ENCODE results near the gene THTPA. TPM values are rescaled to one million over a fixed set of nuclear protein-coding genes. Genes with fewer than 3 reads are reported as not detected.

The THTPA gene
- total RNA-seq, 2 experiments from 2014 or later: 11.6 to 11.8 TPM

Other genes starting within 250 kb of the THTPA start
- 1 to 10 TPM; 2.1 to 4.1 TPM for gene BCL2L2, start 249.4 kb upstream of the THTPA start, total RNA-seq
- 100 to 1,000 TPM; 194 to 198 TPM for gene PABPN1, start 234.8 kb upstream of the THTPA start, total RNA-seq
- 1 to 10 TPM; 2.0 TPM for gene SLC22A17, start 203.4 kb upstream of the THTPA start, total RNA-seq
- gene EFS, start 191.1 kb upstream of the THTPA start, total RNA-seq: not detected
- not detected for gene IL25, start 183.5 kb upstream of the THTPA start, total RNA-seq
- gene CMTM5, start 179.2 kb upstream of the THTPA start, total RNA-seq: not detected
- under 1 TPM; 0.08 to 0.10 TPM for gene MYH6, start 148.0 kb upstream of the THTPA start, total RNA-seq
- under 1 TPM in 1 of 2 experiments, not detected in 1; 0.05 TPM for gene MYH7, start 120.6 kb upstream of the THTPA start, total RNA-seq
- gene NGDN, start 86.6 kb upstream of the THTPA start, total RNA-seq: 10 to 100 TPM; 34.8 to 39.0 TPM
- gene ZFHX2, start 4.5 kb upstream of the THTPA start, total RNA-seq: 1 to 10 TPM; 1.5 to 1.8 TPM
- gene AP1G2, start 11.5 kb downstream of the THTPA start, total RNA-seq: 100 to 1,000 TPM; 263 to 275 TPM
- gene JPH4, start 22.5 kb downstream of the THTPA start, total RNA-seq: not detected
- gene DHRS2, start 80.1 kb downstream of the THTPA start, total RNA-seq: 1 to 10 TPM; 1.1 to 1.5 TPM